Measurements from ENCODE around the gene OR1Q1. TPM values are rescaled to one million over a fixed set of nuclear protein-coding genes. Genes with fewer than 3 reads are reported as not detected.

Gene OR1Q1
- total RNA-seq: not detected

DNA sequence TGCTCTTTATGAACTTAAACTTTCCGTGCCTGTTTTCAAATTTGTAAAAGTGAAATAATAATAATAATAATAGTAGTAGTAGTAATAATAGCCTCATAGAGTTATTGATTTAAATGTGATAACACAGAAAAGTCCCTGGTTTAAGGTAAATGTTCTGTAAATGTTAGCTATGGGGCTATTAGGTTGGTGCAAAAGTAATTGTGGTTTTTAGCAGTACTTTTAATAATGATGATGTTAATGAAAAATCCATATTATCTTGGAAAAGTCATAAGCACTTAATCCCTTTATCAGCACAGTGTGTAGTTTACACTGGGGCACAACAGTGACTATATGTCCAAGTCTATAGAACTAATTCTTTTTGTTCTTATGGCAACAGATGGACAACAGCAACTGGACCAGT lies at the start of gene OR1Q1:
TSS of gene OR1Q1 (plus strand) at position 377 of the 400 bp plus-strand sequence. CDS start at position 377, 0 bp downstream.
- intact Hi-C loops (cut with DNase I): no loop called here
- 90% methylated on average over 1 of the region's 1 CpG for WGBS, 2 donors
- no peaks in the 10 kb centered on the region for H3K4me1 ChIP-seq
- H3K9me3 ChIP-seq: no peaks in the 10 kb centered on the region
- DNase-seq (no peak), ATAC-seq (no peak)
- H3K27me3 ChIP-seq: no peaks in the 10 kb centered on the region
- H3K36me3 ChIP-seq (replicated peaks in 1 of 2; ENCODE audit: insufficient read depth in 1 of 2, low read depth in 2 of 2): no peaks in the 10 kb centered on the region
- H3K4me3 ChIP-seq: no peak within 1 kb of the TSS
- H3K27ac ChIP-seq: no peak within 1 kb of the TSS
- TF ChIP-seq POLR2A (IDR thresholded peaks at IDR 0.05) (no peak), CTCF (IDR thresholded peaks at IDR 0.05) (no peak)

- H3K4me3 ChIP-seq: no peak overlapping the region
Observed at GRCh38 chr9:122567901-122568300, 46.6 kb upstream of the OR1Q1 start.

GRCh38 chr9:122572456-122572855 lies 42.1 kb upstream of the OR1Q1 start:
- WGBS, 2 donors: 55 to 61% methylated on average over 2 of the region's 2 CpGs
- intact Hi-C loops (cut with DNase I): no loop called here
- DNase-seq: no peak

More at GRCh38 chr9:122567901-122568300, 46.6 kb upstream of the OR1Q1 start:
- DNase-seq (no peak), ATAC-seq (no peak)
- 83 to 85% methylated on average over 4 of the region's 4 CpGs for WGBS, 2 donors
- TF ChIP-seq POLR2A (IDR thresholded peaks at IDR 0.05) (no peak), CTCF (IDR thresholded peaks at IDR 0.05) (no peak)
- intact Hi-C loops (cut with DNase I): no loop called here
- Histone ChIP-seq H3K4me1 (no peaks in the 10 kb centered on the region), H3K36me3 (replicated peaks in 1 of 2; ENCODE audit: insufficient read depth in 1 of 2, low read depth in 2 of 2) (no peaks in the 10 kb centered on the region), H3K27ac (no peak overlapping the region), H3K27me3 (no peaks in the 10 kb centered on the region), H3K9me3 (no peaks in the 10 kb centered on the region)

GRCh38 chr9:122579874-122580273 lies 34.7 kb upstream of the OR1Q1 start:
- intact Hi-C loops (cut with DNase I): no loop called here

More at GRCh38 chr9:122572456-122572855, 42.1 kb upstream of the OR1Q1 start:
- no peaks in the 10 kb centered on the region for H3K36me3 ChIP-seq (replicated peaks in 1 of 2; ENCODE audit: insufficient read depth in 1 of 2, low read depth in 2 of 2)
- no peak overlapping the region for H3K4me3 ChIP-seq
- H3K27me3 ChIP-seq: peaks cover 0 to 3% of the 10 kb centered on the region in 2 donors
- TF ChIP-seq POLR2A (IDR thresholded peaks at IDR 0.05) (no peak), CTCF (IDR thresholded peaks at IDR 0.05) (no peak)
- no peak overlapping the region for H3K27ac ChIP-seq
- ATAC-seq: no peak
- no peaks in the 10 kb centered on the region for H3K9me3 ChIP-seq
- no peaks in the 10 kb centered on the region for H3K4me1 ChIP-seq

More at GRCh38 chr9:122579874-122580273, 34.7 kb upstream of the OR1Q1 start:
- Histone ChIP-seq H3K4me3 (no peak overlapping the region), H3K36me3 (replicated peaks in 1 of 2; ENCODE audit: insufficient read depth in 1 of 2, low read depth in 2 of 2) (no peaks in the 10 kb centered on the region), H3K27me3 (peaks cover 0 to 3% of the 10 kb centered on the region in 2 donors), H3K9me3 (no peaks in the 10 kb centered on the region), H3K27ac (no peak overlapping the region), H3K4me1 (no peaks in the 10 kb centered on the region)
- DNase-seq (no peak), ATAC-seq (no peak)
- WGBS, 2 donors: 61 to 71% methylated on average over 5 of the region's 5 CpGs
- no peak for TF ChIP-seq CTCF (IDR thresholded peaks at IDR 0.05)
